Measurements from ENCODE around the gene SEPTIN5.

GRCh38 chr22:19708321-19709011 lies 5.8 kb upstream of the SEPTIN5 start:
- TF ChIP-seq CTCF (IDR thresholded peaks at IDR 0.05; ENCODE audit: insufficient read depth, low read length, poor library complexity, severe bottlenecking) (no peak), EZH2phosphoT487 (conservative IDR thresholded peaks at IDR 0.05; ENCODE audit: low read length) (no peak)

All from SU-DHL-6 (cell line).